ENCODE results near the gene CEP295NL. TPM values are rescaled to one million over a fixed set of nuclear protein-coding genes. Genes with fewer than 3 reads are reported as not detected.

The CEP295NL gene
- total and polyA plus RNA-seq, 2 of the 13 experiments (the other 11 are each of a cell fraction or from before 2014, with no cell fraction given), result not detected

DNA sequence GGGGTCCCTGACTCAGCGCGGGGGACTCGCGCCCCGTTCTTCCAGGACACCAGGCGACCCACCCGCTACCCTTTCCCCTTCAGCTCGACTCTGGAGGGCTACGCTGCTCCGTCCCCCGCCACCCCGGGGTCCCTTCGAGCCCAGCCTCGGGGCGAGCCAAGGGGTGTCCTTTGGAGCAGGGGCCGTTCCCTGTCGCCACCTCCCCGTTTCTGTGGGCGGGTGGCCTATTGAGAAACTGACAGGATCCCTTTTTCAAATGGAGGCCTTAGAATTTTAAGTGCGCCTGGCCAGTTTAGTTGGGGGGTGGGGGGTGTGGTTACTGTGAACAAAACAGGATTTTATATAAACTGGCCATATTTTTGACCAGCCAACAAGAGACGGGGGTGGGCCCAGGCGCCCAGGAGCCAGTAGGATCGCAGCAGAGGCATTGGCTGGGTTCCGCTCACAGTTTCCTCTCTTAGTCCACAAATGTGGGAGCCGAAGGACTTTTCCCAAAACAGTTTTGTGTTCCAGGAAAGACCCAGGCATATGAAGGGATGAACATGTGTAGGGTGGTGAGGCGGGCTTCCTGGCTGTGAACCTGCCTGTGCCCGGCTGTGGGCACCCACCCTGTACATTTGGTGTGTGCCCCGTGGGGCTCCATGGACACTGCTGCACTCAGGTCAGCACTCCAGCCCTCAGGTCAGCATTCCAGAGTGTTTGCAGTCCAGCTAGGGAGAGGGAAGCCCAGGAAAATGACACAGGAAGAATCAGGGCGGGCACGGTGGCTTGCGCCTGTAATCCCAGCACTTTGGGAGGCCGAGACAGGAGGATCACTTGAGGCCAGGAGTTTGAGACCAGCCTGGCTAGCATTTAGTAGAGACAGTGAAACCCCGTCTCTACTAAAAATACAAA is 22.9 kb upstream of the CEP295NL start (continued):
- TF ChIP-seq ZBTB38 (CRISPR knock-in tag; IDR thresholded peaks at IDR 0.05) (peak; percentile 57), GATAD1 (CRISPR knock-in tag; IDR thresholded peaks at IDR 0.05) (no peak; the same call in 1 of the 2 replicates), SMC3 (IDR thresholded peaks at IDR 0.05; ENCODE audit: low read length) (no peak), SCMH1 (CRISPR knock-in tag; IDR thresholded peaks at IDR 0.05; ENCODE audit: borderline replicate concordance) (no peak), SYNCRIP (IDR thresholded peaks at IDR 0.05; ENCODE audit: insufficient read depth, low read depth, low read length) (no peak), POLR2A (IDR thresholded peaks at IDR 0.05; ENCODE audit: insufficient read depth in 1 of 2, low read depth in 2 of 2, low read length in 2 of 2) (peak in 1 of 2 experiments; percentile 48; a peak in 1 of 4 replicates), ZNF276 (CRISPR knock-in tag; IDR thresholded peaks at IDR 0.05; ENCODE audit: low read depth) (0 out of 2 replicates have a peak, but pooled peaks have one; percentile 59), ZNF441 (CRISPR knock-in tag; IDR thresholded peaks at IDR 0.05; ENCODE audit: borderline replicate concordance) (0 out of 2 replicates have a peak, but pooled peaks have one; percentile 30), EP300 (IDR thresholded peaks at IDR 0.05; ENCODE audit: low read depth in 2 of 2, low read length in 2 of 2) (no peak), EP300 (CRISPR knock-in tag; IDR thresholded peaks at IDR 0.05; ENCODE audit: borderline replicate concordance) (no peak), ZNF160 (CRISPR knock-in tag; IDR thresholded peaks at IDR 0.05) (no peak), ZNF629 (CRISPR knock-in tag; conservative IDR thresholded peaks at IDR 0.05) (no peak), GTF2F1 (IDR thresholded peaks at IDR 0.05; ENCODE audit: low read length) (no peak), ZNF577 (CRISPR knock-in tag; IDR thresholded peaks at IDR 0.05; ENCODE audit: borderline replicate concordance, low read depth) (no peak), KLF12 (CRISPR knock-in tag; IDR thresholded peaks at IDR 0.05; ENCODE audit: borderline replicate concordance) (no peak), MED8 (CRISPR knock-in tag; IDR thresholded peaks at IDR 0.05; ENCODE audit: insufficient replicate concordance) (no peak), NCOR1 (IDR thresholded peaks at IDR 0.05; ENCODE audit: borderline replicate concordance, low read length) (no peak), ZNF430 (CRISPR knock-in tag; IDR thresholded peaks at IDR 0.05) (0 out of 2 replicates have a peak, but pooled peaks have one; percentile 46), ZNF232 (CRISPR knock-in tag; IDR thresholded peaks at IDR 0.05; ENCODE audit: borderline replicate concordance) (no peak), ZMAT5 (CRISPR knock-in tag; IDR thresholded peaks at IDR 0.05; ENCODE audit: borderline replicate concordance, low read depth) (no peak), FOXO1 (CRISPR knock-in tag; IDR thresholded peaks at IDR 0.05) (peak; percentile 59; the same call in 1 of the 2 replicates)
- TF ChIP-seq, protein P1, sequence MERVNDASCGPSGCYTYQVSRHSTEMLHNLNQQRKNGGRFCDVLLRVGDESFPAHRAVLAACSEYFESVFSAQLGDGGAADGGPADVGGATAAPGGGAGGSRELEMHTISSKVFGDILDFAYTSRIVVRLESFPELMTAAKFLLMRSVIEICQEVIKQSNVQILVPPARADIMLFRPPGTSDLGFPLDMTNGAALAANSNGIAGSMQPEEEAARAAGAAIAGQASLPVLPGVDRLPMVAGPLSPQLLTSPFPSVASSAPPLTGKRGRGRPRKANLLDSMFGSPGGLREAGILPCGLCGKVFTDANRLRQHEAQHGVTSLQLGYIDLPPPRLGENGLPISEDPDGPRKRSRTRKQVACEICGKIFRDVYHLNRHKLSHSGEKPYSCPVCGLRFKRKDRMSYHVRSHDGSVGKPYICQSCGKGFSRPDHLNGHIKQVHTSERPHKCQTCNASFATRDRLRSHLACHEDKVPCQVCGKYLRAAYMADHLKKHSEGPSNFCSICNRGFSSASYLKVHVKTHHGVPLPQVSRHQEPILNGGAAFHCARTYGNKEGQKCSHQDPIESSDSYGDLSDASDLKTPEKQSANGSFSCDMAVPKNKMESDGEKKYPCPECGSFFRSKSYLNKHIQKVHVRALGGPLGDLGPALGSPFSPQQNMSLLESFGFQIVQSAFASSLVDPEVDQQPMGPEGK (CRISPR knock-in tag; IDR thresholded peaks at IDR 0.05), result peak; percentile 17; the same call in 1 of the 2 replicates
- TF ChIP-seq, protein P2, sequence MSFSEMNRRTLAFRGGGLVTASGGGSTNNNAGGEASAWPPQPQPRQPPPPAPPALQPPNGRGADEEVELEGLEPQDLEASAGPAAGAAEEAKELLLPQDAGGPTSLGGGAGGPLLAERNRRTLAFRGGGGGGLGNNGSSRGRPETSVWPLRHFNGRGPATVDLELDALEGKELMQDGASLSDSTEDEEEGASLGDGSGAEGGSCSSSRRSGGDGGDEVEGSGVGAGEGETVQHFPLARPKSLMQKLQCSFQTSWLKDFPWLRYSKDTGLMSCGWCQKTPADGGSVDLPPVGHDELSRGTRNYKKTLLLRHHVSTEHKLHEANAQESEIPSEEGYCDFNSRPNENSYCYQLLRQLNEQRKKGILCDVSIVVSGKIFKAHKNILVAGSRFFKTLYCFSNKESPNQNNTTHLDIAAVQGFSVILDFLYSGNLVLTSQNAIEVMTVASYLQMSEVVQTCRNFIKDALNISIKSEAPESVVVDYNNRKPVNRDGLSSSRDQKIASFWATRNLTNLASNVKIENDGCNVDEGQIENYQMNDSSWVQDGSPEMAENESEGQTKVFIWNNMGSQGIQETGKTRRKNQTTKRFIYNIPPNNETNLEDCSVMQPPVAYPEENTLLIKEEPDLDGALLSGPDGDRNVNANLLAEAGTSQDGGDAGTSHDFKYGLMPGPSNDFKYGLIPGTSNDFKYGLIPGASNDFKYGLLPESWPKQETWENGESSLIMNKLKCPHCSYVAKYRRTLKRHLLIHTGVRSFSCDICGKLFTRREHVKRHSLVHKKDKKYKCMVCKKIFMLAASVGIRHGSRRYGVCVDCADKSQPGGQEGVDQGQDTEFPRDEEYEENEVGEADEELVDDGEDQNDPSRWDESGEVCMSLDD (CRISPR knock-in tag; IDR thresholded peaks at IDR 0.05; ENCODE audit: borderline replicate concordance), result peak; percentile 40; the same call in 1 of the 2 replicates

Data from HepG2 (cell line).